GM19468 (cell line): ENCODE measurements around the gene NR5A2.

Experiments used
- ATAC-seq: cut with Tn5 transposase; IDR thresholded peaks from one replicate; pipeline ENCODE4 v1.9.1; 2021; ENCODE audit warnings: mild to moderate bottlenecking, moderate library complexity, moderate number of reproducible peaks; ENCODE audit not compliant: unreplicated experiment; ENCODE audit errors: extremely low read depth

NR5A2 gene

GRCh38 chr1:200226268-200226968, 198.9 kb downstream of the NR5A2 start:
- no peak for ATAC-seq

GRCh38 chr1:200226969-200227303, 199.4 kb downstream of the NR5A2 start:
- ATAC-seq = no peak
